Right ventricle myocardium inferior (tissue), 1 donor: ENCODE measurements around the gene C22orf23. TPM values are rescaled to one million over a fixed set of nuclear protein-coding genes. Genes with fewer than 3 reads are reported as not detected.
A peak's percentile ranks its signal among the peaks of the same experiment; 100 is the strongest.

Source experiments
- ATAC-seq: fragments of 200-7000 bp; cut with Tn5 transposase; one replicate; pipeline ENCODE4 v1.9.1; 2020; ENCODE audit warnings: mild to moderate bottlenecking, moderate library complexity
- DNase-seq: peaks from one replicate; pipeline ENCODE4 v3.0.0; 2021; ENCODE audit errors: missing footprints
- intact Hi-C: fragments of 100-400 bp; cut with DNase I; formaldehyde crosslinking; loops from one replicate; pipeline ENCODE4 v1.11.0; 2022
- long read RNA-seq: library from polyadenylated mRNA; unstranded; transcript quantifications from one replicate; pipeline ENCODE4 v2.0.0, GENCODE V29; 2021
- total RNA-seq: library from RNA; stranded (reverse); fragmentation: NEBNext Ultra II Directional; extraction: Animal tissue kit (Norgen Biotek cat#: 25700); gene quantifications from one replicate; pipeline ENCODE4 v1.2.1, GENCODE V29; 2021
- donor health status: DM: no; HTN: yes; CAD: no; lungs with severe emphysema.

C22orf23 gene
- total RNA-seq, result 0.68 TPM
- long read RNA-seq, result 0 reads

- intact Hi-C loops, result no loop called here
- DNase-seq (peak; percentile 99), ATAC-seq (peak; percentile 96)
Observed at GRCh38 chr22:37953437-37954179, at the start of gene C22orf23, which contains the start of gene POLR2F. Gene C22orf23, minus strand, starts transcription at chr22:37953601. Its CDS starts 452 bp downstream, at chr22:37953149. Gene POLR2F, plus strand, starts transcription at chr22:37953699. Its CDS starts 89 bp downstream, at chr22:37953788.

GRCh38 chr22:37999640-38000272 lies 46.4 kb upstream of the C22orf23 start:
- ATAC-seq, result no peak
- DNase-seq, result no peak
- intact Hi-C loops, result no loop called here

- intact Hi-C loops, result no loop called here
- ATAC-seq, result no peak
- DNase-seq, result no peak
Observed at GRCh38 chr22:37999236-37999635, 45.8 kb upstream of the C22orf23 start.

GRCh38 chr22:37998543-37998942 lies 45.1 kb upstream of the C22orf23 start:
- intact Hi-C loops, result no loop called here
- DNase-seq (no peak), ATAC-seq (no peak)

GRCh38 chr22:37996515-37997246 lies 43.3 kb upstream of the C22orf23 start:
- no peak for DNase-seq
- intact Hi-C loops, result no loop called here
- ATAC-seq, result no peak

GRCh38 chr22:37996079-37996478 lies 42.7 kb upstream of the C22orf23 start:
- no peak for ATAC-seq
- intact Hi-C loops, result no loop called here

GRCh38 chr22:37995460-37995859 lies 42.1 kb upstream of the C22orf23 start:
- ATAC-seq (no peak), DNase-seq (no peak)
- intact Hi-C loops, result no loop called here

More at GRCh38 chr22:37996079-37996478, 42.7 kb upstream of the C22orf23 start:
- DNase-seq, result no peak

- ATAC-seq (no peak), DNase-seq (no peak)
- intact Hi-C loops, result no loop called here
Observed at GRCh38 chr22:37994982-37995381, 41.6 kb upstream of the C22orf23 start.

GRCh38 chr22:37994049-37994448 lies 40.6 kb upstream of the C22orf23 start:
- ATAC-seq (no peak), DNase-seq (no peak)
- intact Hi-C loops, result no loop called here

- ATAC-seq (no peak), DNase-seq (no peak)
- intact Hi-C loops, result no loop called here
Observed at GRCh38 chr22:37991731-37992442, 38.5 kb upstream of the C22orf23 start.

GRCh38 chr22:37990862-37991261 lies 37.5 kb upstream of the C22orf23 start:
- DNase-seq (no peak), ATAC-seq (no peak)
- intact Hi-C loops, result no loop called here

- intact Hi-C loops, result no loop called here
- no peak for DNase-seq
- ATAC-seq, result peak; percentile 45
Observed at GRCh38 chr22:37990301-37990700, 36.9 kb upstream of the C22orf23 start.

- DNase-seq (no peak), ATAC-seq (no peak)
- intact Hi-C loops, result no loop called here
Observed at GRCh38 chr22:37989146-37990045, 36.0 kb upstream of the C22orf23 start.

- intact Hi-C loops, result no loop called here
- DNase-seq (no peak), ATAC-seq (no peak)
Observed at GRCh38 chr22:37986371-37986770, 33.0 kb upstream of the C22orf23 start.

GRCh38 chr22:37985751-37986281 lies 32.4 kb upstream of the C22orf23 start:
- intact Hi-C loops, result no loop called here
- DNase-seq, result no peak
- ATAC-seq, result no peak

GRCh38 chr22:37985050-37985585 lies 31.7 kb upstream of the C22orf23 start:
- intact Hi-C loops, result no loop called here
- DNase-seq, result no peak
- no peak for ATAC-seq
